K562 (cell line): ENCODE data around the gene MBLAC2. TPM values are rescaled to one million over a fixed set of nuclear protein-coding genes. Genes with fewer than 3 reads are reported as not detected.

ENCODE experiments used
- CBFB ChIP-seq: sonication (generic); formaldehyde crosslinking; IDR thresholded peaks from 2 replicates; pipeline ENCODE4 v1.4.0; 2020; ENCODE audit warnings: mild to moderate bottlenecking, missing genetic modification reagents
- CBX5 ChIP-seq: IDR thresholded peaks from 2 replicates; pipeline ENCODE4 v1.6.1; 2014; ENCODE audit warnings: low read depth, borderline replicate concordance
- ETV5 ChIP-seq: sonication (generic); formaldehyde crosslinking; IDR thresholded peaks from 2 replicates; pipeline ENCODE4 v1.4.0; 2020; ENCODE audit warnings: low read depth, mild to moderate bottlenecking, missing genetic modification reagents
- ETV6 ChIP-seq, 3 experiments: fragments of 150-350 bp in 1 of 3; sonication (generic) in 1 of 3; formaldehyde crosslinking in 1 of 3; IDR thresholded peaks; 2 replicates each; pipeline versions ENCODE4 v1.6.1 to v1.8.0; 2014 to 2022; ENCODE audit warnings: borderline replicate concordance in 2 of 3, low read depth in 2 of 3, antibody characterized with exemption in 1 of 3, low read length in 1 of 3, mild to moderate bottlenecking in 1 of 3, missing genetic modification reagents in 1 of 3
- HDAC8 ChIP-seq: fragments of 450-650 bp; IDR thresholded peaks from 2 replicates; pipeline ENCODE4 v1.6.1; 2016; ENCODE audit warnings: mild to moderate bottlenecking, missing genetic modification characterization, moderate library complexity, missing compliant biosample characterization
- HOXB6 ChIP-seq: fragments of 250-450 bp; sonication (Bioruptor Pico); IDR thresholded peaks from 2 replicates; pipeline ENCODE4 v1.5.1; 2022; ENCODE audit warnings: mild to moderate bottlenecking, borderline replicate concordance
- RBBP5 ChIP-seq: fragments of 200-600 bp; sonication (generic); IDR thresholded peaks from 2 replicates; pipeline ENCODE4 v1.6.1; 2012; ENCODE audit warnings: borderline replicate concordance, mild to moderate bottlenecking, low read length, control low read depth, inconsistent platforms; ENCODE audit not compliant: insufficient read depth, poor library complexity, severe bottlenecking
- SIN3B ChIP-seq: fragments of 450-650 bp; IDR thresholded peaks from 2 replicates; pipeline ENCODE4 v1.6.1; 2017; ENCODE audit warnings: low read depth, mild to moderate bottlenecking, moderate library complexity
- SMAD1 ChIP-seq: fragments of 150-350 bp; IDR thresholded peaks from 2 replicates; pipeline ENCODE4 v1.6.1; 2014; ENCODE audit warnings: low read length, low read depth; ENCODE audit not compliant: partially characterized antibody
- SMARCA4 ChIP-seq: fragments of 450-650 bp; IDR thresholded peaks from 2 replicates; pipeline ENCODE4 v1.6.1; 2016
- SMARCA5 ChIP-seq: fragments of 450-650 bp; IDR thresholded peaks from 2 replicates; pipeline ENCODE4 v1.6.1; 2016
- ZNF232 ChIP-seq: sonication (generic); formaldehyde crosslinking; IDR thresholded peaks from 2 replicates; pipeline ENCODE4 v1.8.0; 2022; ENCODE audit warnings: mild to moderate bottlenecking, missing genetic modification reagents
- ZNF318 ChIP-seq, 2 experiments: fragments of 450-650 bp; IDR thresholded peaks; 2 replicates each; pipeline ENCODE4 v1.6.1; 2016; ENCODE audit warnings: mild to moderate bottlenecking in 2 of 2, borderline replicate concordance in 1 of 2, low read depth in 1 of 2, moderate library complexity in 1 of 2
- polyA plus RNA-seq, 8 experiments: library from polyadenylated mRNA; depleted of rRNA in 4 of 8; stranded (reverse) in 5 of 8; unstranded in 3 of 8; fragments of >200 nt; fragmentation: Nextera tagmentation in 2 of 8; fragmentation: Illumina TruSeq in 1 of 8; extraction: Ambion mirVana in 2 of 8; extraction: Trizol in 1 of 8; gene quantifications; 2 replicates each; pipeline versions ENCODE4 v1.2.1 to v1.2.3, GENCODE V29; 2011 to 2014; ENCODE audit warnings: inconsistent platforms in 1 of 8, missing spikeins in 1 of 8
- total RNA-seq, 7 experiments: library from RNA; depleted of rRNA in 6 of 7; stranded (reverse); fragments of >200 nt in 6 of 7; fragmentation: Illumina TruSeq in 2 of 7; extraction: Trizol in 2 of 7; gene quantifications; 2 replicates each; pipeline versions ENCODE4 v1.2.1 to v1.2.3, GENCODE V29; 2011 to 2021; ENCODE audit warnings: low replicate concordance in 1 of 7

The MBLAC2 gene
- total and polyA plus RNA-seq, 9 of the 15 experiments (the other 6 are each of a cell fraction or from before 2014, with no cell fraction given), result 2.4 to 13.1 (median 10.3) TPM

GRCh38 chr5:90409318-90410177 lies 65.0 kb downstream of the MBLAC2 start, which contains the start of gene CETN3 (continued):
- TF ChIP-seq ZNF318 (IDR thresholded peaks at IDR 0.05; ENCODE audit: borderline replicate concordance in 1 of 2, low read depth in 1 of 2) (no peak), ETV5 (0 out of 2 replicates have a peak, but pooled peaks have one; percentile 56), ZNF232 (CRISPR knock-in tag) (no peak), SMARCA4 (peak; percentile 17; the same call in 1 of the 2 replicates), HDAC8 (tag) (peak; percentile 71; the same call in 1 of the 2 replicates), SMAD1 (peak; percentile 50), CBX5 (0 out of 2 replicates have a peak, but pooled peaks have one; percentile 13), ETV6 (IDR thresholded peaks at IDR 0.05; ENCODE audit: borderline replicate concordance in 1 of 2, low read depth in 2 of 2, low read length in 1 of 2) (no peak), ETV6 (CRISPR knock-in tag; IDR thresholded peaks at IDR 0.05; ENCODE audit: borderline replicate concordance) (no peak), SIN3B (peak; percentile 57; the same call in 1 of the 2 replicates), SMARCA5 (peak; percentile 45), RBBP5 (peak; percentile 73), HOXB6 (CRISPR knock-in tag) (no peak), CBFB (CRISPR knock-in tag) (no peak)
